Subcutaneous adipose tissue (tissue), 4 donors: ENCODE results near the gene JARID2. TPM values are rescaled to one million over a fixed set of nuclear protein-coding genes. Genes with fewer than 3 reads are reported as not detected.

Source experiments
- total RNA-seq, 4 donors: library from RNA; depleted of rRNA; stranded (reverse); fragments of >200 nt; gene quantifications; one replicate each; pipeline ENCODE4 v1.1.0, GENCODE V29; 2016
- TF ChIP-seq, protein P1 (sequence below): fragments of 450-650 bp; IDR thresholded peaks from one replicate; pipeline ENCODE4 v1.5.1; 2016; ENCODE audit warnings: low read depth, mild to moderate bottlenecking, control low read depth, antibody characterized with exemption, moderate library complexity

The JARID2 gene
- total RNA-seq, 4 donors from 2014 or later = 9.8 to 17.2 (median 12.1) TPM

DNA sequence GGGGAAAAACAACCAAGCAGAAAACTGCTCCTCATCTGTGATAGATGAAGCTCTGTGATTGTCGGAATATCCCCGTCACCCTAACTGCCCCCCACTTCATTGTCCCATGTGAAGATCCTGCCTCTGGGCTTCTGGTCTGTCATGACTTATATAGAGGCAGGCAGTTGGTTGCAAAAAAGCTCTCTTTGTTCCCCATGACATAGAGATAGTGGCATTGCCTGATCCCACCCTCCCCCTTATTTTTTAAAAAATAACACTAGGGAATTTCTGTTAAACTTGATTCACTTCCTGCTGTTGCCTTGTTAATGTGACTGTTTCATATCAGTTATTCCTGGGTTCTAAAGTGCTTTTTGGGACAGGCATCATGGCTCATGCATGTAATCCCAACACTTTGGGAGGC lies 203.1 kb downstream of the JARID2 start:
- TF ChIP-seq, protein P1, sequence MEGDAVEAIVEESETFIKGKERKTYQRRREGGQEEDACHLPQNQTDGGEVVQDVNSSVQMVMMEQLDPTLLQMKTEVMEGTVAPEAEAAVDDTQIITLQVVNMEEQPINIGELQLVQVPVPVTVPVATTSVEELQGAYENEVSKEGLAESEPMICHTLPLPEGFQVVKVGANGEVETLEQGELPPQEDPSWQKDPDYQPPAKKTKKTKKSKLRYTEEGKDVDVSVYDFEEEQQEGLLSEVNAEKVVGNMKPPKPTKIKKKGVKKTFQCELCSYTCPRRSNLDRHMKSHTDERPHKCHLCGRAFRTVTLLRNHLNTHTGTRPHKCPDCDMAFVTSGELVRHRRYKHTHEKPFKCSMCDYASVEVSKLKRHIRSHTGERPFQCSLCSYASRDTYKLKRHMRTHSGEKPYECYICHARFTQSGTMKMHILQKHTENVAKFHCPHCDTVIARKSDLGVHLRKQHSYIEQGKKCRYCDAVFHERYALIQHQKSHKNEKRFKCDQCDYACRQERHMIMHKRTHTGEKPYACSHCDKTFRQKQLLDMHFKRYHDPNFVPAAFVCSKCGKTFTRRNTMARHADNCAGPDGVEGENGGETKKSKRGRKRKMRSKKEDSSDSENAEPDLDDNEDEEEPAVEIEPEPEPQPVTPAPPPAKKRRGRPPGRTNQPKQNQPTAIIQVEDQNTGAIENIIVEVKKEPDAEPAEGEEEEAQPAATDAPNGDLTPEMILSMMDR = no peak

- TF ChIP-seq, protein P1 = no peak
Observed at GRCh38 chr6:15451738-15452137, 205.9 kb downstream of the JARID2 start.

DNA sequence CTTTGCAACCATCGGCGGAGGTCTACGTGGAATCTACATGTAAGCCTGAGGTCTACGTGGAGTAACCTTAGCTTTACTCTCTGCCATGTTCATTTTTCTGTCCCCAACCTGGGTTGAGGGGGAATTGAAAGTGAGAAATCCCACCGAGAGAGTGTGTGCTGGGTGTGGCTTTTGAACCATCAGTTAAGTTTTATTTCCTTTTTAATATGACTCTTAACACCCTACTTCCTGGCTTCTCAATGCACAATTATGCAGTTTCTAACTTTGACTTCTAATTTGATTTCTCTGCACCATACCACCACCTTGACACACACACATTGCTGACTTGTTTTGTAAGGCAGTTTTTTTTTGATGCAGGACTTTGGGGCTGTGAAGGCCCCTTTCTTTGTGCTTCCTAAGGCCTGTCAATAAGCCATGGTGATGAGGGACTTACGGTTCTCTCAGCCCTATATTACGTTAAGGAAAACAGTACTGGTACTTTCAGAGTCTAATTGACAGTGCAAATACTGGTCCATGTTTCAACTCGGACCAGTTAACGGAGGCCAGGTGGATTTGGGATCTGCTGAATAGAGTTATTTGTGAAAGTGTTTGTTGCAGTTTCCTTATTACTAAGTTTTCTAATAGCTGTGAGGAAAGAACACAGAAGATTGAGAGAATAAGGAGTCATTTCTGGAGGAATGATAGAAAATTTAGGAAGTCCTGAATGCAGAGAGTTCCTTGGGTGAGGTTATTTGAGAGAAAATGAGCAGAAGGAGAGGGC lies 206.5 kb downstream of the JARID2 start:
- TF ChIP-seq, protein P1 = no peak

- TF ChIP-seq, protein P1 = no peak
Observed at GRCh38 chr6:15453186-15453585, 207.3 kb downstream of the JARID2 start.

DNA sequence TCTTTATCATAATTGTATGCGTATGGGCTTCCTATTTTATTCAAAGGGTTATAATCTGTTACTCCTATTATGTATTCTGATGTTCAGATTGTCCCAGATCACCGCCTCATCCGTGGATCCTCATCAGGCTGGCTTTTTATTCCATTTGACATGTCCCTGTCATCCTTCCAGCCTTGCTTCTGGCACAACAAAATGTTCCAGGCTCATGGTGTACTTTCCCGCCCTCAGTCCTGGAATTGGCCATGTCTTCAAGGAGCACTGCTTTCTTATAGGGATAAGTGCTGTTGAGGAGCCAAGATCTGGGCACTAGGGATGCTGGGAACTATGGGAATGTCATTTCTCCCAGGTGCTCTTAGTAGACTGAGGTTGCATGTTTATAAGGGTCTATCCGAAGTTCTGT lies 207.8 kb downstream of the JARID2 start:
- TF ChIP-seq, protein P1 = no peak

GRCh38 chr6:15456422-15456821 lies 210.6 kb downstream of the JARID2 start:
- TF ChIP-seq, protein P1 = no peak

- TF ChIP-seq, protein P1 = no peak
Observed at GRCh38 chr6:15457121-15457650, 211.3 kb downstream of the JARID2 start.
